NCI-H748 (cell line): Measurements from ENCODE around the gene GIT1.
A peak's percentile ranks its signal among the peaks of the same experiment; 100 is the strongest.

Source experiments
- DNase-seq: peaks from one replicate; lab custom pipeline; 2025; ENCODE audit not compliant: unreplicated experiment; lab: John Stamatoyannopoulos, UW

The GIT1 gene

GRCh38 chr17:29589524-29590410 lies at the start of gene GIT1:
GIT1 (minus strand) TSS chr17:29589648; CDS start chr17:29589378, 270 bp downstream.
- peak; percentile 94 for DNase-seq

- DNase-seq: no peak
Measured at GRCh38 chr17:29633886-29634285, 44.4 kb upstream of the GIT1 start.

- DNase-seq: no peak
Measured at GRCh38 chr17:29630630-29631193, 41.3 kb upstream of the GIT1 start.

- DNase-seq: no peak
Measured at GRCh38 chr17:29629839-29630238, 40.4 kb upstream of the GIT1 start.

GRCh38 chr17:29628644-29629043 lies 39.2 kb upstream of the GIT1 start:
- DNase-seq: no peak

GRCh38 chr17:29627951-29628350 lies 38.5 kb upstream of the GIT1 start:
- no peak for DNase-seq

GRCh38 chr17:29625037-29625750 lies 35.7 kb upstream of the GIT1 start:
- DNase-seq: peak; percentile 32

GRCh38 chr17:29624586-29624985 lies 35.1 kb upstream of the GIT1 start:
- DNase-seq: no peak

GRCh38 chr17:29623283-29623647 lies 33.8 kb upstream of the GIT1 start:
- no peak for DNase-seq

GRCh38 chr17:29622337-29623282 lies 33.2 kb upstream of the GIT1 start, which contains the start of gene CORO6:
CORO6 (minus strand) TSS chr17:29622912; CDS start chr17:29621421, 1,491 bp downstream.
- DNase-seq: peak; percentile 71

GRCh38 chr17:29621751-29622194 lies 32.3 kb upstream of the GIT1 start:
- DNase-seq: no peak

GRCh38 chr17:29620779-29621500 lies 31.5 kb upstream of the GIT1 start:
- DNase-seq: no peak

GRCh38 chr17:29620271-29620670 lies 30.8 kb upstream of the GIT1 start:
- DNase-seq: no peak

- DNase-seq: peak; percentile 55
Measured at GRCh38 chr17:29619251-29619650, 29.8 kb upstream of the GIT1 start.

- DNase-seq: no peak
Measured at GRCh38 chr17:29618272-29619065, 29.0 kb upstream of the GIT1 start.

- peak; percentile 92 for DNase-seq
Measured at GRCh38 chr17:29617481-29618271, 28.2 kb upstream of the GIT1 start.

GRCh38 chr17:29617125-29617480 lies 27.7 kb upstream of the GIT1 start:
- peak; percentile 93 for DNase-seq

GRCh38 chr17:29616300-29617048 lies 27.0 kb upstream of the GIT1 start:
- peak; percentile 74 for DNase-seq
